Erythroblast (primary cell): Measurements from ENCODE around the gene SLC2A3.
"Not testable (repeated sequence)": the region's sequence is repeated elsewhere in the genome, so short reads cannot be mapped to it uniquely, and the experiment has no call there.

Experiments
- GATA1 ChIP-seq: IDR thresholded peaks from 2 replicates; pipeline ENCODE4 v1.6.1; 2011; ENCODE audit warnings: low read depth, mild to moderate bottlenecking, control low read depth, low read length, moderate library complexity
- POLR2A ChIP-seq: IDR thresholded peaks from 2 replicates; pipeline ENCODE4 v1.6.1; 2011; ENCODE audit warnings: mild to moderate bottlenecking, low read length

DNA sequence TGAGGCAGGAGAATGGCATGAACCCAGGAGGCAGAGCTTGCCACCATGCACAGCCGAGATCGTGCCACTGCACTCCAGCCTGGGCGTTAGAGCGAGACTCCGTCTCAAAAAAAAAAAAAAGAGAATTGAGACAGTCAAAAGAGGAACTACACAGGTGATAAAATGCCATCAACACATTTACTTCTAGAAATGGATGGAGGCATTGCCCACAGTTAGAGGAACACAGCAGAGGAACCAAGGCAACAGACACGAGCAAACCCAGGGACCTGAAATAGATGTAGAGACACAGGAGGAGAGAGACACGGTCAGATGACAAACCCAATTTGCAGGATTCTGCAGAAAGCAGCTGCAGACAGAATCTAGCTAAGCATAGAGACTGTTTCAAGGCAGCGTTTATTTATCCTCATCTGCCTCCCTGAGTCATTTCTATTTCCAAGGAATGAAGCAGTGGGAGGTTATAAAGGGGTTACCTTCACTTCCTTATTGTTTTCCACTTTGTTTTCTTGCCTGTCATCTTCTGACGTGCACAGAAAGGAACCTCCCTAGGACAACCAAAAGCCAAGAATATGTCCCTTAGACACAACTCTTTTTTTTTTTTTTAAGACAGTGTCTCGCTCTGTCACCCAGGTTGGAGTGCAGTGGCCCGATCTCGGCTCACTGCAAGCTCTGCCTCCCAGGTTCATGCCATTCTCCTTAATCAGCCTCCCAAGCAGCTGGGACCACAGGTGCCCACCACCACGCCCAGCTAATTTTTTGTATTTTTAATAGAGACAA, 41.6 kb upstream of the SLC2A3 start:
- TF ChIP-seq POLR2A, GATA1: not testable (repeated sequence)
